ENCODE data around the gene RUSC1. TPM values are rescaled to one million over a fixed set of nuclear protein-coding genes. Genes with fewer than 3 reads are reported as not detected.

Gene RUSC1, protein sequence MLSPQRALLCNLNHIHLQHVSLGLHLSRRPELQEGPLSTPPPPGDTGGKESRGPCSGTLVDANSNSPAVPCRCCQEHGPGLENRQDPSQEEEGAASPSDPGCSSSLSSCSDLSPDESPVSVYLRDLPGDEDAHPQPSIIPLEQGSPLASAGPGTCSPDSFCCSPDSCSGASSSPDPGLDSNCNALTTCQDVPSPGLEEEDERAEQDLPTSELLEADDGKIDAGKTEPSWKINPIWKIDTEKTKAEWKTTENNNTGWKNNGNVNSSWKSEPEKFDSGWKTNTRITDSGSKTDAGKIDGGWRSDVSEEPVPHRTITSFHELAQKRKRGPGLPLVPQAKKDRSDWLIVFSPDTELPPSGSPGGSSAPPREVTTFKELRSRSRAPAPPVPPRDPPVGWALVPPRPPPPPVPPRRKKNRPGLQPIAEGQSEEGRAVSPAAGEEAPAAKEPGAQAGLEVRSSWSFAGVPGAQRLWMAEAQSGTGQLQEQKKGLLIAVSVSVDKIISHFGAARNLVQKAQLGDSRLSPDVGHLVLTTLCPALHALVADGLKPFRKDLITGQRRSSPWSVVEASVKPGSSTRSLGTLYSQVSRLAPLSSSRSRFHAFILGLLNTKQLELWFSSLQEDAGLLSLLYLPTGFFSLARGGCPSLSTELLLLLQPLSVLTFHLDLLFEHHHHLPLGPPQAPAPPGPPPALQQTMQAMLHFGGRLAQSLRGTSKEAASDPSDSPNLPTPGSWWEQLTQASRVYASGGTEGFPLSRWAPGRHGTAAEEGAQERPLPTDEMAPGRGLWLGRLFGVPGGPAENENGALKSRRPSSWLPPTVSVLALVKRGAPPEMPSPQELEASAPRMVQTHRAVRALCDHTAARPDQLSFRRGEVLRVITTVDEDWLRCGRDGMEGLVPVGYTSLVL
- total RNA-seq = 32.4 and 36.3 TPM in 2 replicates

DNA sequence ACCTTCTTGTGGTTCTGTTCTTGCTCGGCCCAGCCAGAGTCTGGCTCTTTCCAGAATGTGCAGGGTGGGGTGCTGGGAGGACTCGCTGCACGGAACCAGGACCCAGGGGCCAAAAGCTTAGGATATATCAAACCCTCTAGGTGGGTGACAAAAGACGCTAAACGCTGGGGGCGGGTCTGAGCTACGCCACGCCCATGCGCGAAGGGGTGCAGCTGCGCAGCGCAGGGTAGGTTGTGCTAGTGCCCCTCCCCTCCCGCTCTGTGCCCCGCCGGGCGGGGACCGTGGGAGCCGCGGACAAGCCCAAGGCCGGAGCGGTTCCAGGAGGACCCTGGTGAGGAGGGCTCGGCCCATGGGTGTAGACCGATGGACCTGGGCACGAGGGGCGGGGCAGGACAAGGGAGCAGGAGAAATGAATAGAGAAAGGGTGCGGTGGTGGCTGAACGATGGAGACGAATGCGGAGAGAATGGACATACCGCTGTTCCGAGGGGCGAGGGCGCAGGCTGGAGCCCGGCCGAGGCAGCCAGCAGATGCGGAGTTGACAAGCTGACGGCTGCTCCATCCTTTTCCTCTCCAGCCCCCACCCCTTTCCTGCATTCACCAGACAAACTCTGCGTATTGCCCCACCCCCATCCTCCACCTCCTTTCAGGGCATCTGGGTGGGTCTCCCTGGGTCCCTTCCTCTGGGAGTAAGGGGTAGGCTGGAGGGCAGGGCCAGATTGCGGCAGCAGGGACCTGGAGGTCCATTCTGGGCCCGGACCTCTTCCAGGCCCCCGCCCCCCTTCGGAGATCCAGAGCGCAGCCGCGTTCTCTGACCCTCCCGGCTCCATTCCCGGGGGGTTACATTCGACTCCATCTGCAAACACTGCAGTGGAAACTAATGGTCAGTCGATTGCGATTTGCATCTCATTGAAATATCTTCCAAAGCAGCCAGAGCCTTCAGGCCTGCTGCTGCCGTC, at the start of gene RUSC1:
TSS of gene RUSC1 (plus strand) at position 234 of the 957 bp plus-strand sequence. CDS start 880 bp downstream, outside the sequence.

DNA sequence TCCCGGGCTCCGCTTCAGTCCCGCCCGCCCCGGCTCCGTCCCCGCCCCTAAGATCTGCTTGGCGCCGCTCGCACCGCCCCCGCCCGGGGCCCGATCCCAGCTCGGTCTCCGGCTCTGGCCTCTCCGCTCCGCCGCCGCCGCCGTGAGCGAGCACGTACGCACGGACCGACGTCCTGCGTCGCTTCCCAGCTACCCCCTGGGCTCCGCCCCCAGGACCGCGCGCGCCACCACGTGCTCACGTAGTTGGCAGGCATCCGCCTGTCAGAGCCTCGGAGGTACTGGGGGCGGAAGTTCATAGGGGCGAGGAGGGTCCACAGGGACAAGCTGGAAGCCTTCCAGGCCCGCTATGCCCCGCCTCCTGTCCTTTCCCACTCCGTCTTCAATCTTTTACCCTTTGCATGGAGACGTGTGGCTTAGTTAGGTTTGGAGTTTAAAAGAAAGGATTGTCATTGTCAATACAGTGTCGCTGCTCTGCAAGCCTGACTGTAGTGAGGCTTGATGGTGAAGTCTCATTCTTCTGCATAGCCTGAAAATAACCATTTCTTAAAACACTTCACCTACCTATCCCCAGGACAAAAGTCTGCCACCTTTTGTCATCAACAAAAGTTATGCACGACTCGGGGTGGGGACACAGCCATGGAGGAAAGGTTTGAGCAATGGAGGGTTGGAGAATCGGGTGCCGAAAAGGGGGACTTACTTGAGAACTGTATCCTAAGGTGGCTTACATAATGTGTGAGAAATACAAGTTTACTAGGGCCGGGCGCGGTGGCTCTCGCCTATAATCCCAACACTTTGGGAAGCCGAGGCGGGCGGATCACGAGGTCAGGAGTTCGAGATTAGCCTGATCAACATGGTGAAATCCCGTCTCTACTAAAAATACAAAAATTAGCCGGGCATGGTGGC, 47.1 kb upstream of the RUSC1 start, which contains the start of gene CLK2:
TSS of gene CLK2 (minus strand) at position 162 of the 903 bp plus-strand sequence. CDS start 2,527 bp downstream, outside the sequence.

DNA sequence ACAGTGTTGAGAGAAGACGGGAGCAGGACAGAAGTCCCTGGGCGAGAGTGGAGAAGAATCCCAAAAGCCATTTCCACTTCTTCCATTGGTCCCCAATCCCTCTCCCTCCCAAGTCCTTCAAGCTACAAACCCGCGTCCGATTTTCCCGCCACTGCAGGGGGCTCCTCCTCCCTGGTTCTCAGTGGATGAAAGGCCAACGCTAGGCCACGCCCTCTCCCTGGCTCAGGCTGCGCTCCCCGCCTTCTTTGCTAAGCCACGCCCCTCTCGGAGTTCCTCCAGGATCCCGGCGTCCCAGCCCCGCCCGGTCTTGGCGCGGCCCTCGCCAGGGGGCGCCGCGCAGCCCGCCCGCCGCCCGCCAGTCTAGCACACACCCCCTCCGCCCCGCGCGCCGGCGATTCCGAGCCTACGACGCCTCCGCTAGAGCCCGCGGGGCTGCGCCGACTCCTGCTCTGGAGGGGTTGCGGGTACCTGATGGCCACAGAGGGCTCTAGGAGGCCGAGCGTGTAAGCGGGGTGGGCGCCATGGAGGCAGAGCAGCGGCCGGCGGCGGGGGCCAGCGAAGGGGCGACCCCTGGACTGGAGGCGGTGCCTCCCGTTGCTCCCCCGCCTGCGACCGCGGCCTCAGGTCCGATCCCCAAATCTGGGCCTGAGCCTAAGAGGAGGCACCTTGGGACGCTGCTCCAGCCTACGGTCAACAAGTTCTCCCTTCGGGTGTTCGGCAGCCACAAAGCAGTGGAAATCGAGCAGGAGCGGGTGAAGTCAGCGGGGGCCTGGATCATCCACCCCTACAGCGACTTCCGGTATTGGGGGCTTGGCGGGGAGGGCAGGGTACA, 43.4 kb upstream of the RUSC1 start, which contains the start of gene HCN3:
TSS of gene HCN3 (plus strand) at position 394 of the 832 bp plus-strand sequence. CDS start at position 522, 128 bp downstream.

DNA sequence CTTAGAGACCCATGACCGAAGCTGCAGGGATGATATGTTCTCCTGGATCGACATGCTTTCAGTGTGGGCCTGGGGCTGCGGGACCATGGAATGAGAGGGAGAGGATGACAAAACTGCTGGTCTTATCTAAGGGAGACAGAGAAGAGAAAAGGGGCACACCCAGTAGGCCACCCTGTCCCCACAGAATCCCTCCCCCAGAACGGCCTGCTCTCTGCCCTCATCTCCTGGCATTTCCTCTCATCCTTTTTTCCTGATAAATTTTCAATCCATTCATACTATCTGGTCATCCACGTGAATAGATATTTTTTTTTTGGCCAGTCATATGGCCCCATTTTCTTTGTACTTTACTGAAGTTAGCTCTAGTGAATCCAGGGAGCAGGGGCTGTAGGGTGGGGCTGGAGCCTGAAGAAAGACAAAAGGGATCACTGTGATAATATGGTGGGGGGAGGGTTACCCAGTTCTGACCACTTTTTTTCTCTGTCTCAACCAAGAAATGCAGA, 19.3 kb upstream of the RUSC1 start, which contains the start of gene PKLR:
TSS of gene PKLR (minus strand) at position 97 of the 500 bp plus-strand sequence. CDS start at position 54, 43 bp downstream.

DNA sequence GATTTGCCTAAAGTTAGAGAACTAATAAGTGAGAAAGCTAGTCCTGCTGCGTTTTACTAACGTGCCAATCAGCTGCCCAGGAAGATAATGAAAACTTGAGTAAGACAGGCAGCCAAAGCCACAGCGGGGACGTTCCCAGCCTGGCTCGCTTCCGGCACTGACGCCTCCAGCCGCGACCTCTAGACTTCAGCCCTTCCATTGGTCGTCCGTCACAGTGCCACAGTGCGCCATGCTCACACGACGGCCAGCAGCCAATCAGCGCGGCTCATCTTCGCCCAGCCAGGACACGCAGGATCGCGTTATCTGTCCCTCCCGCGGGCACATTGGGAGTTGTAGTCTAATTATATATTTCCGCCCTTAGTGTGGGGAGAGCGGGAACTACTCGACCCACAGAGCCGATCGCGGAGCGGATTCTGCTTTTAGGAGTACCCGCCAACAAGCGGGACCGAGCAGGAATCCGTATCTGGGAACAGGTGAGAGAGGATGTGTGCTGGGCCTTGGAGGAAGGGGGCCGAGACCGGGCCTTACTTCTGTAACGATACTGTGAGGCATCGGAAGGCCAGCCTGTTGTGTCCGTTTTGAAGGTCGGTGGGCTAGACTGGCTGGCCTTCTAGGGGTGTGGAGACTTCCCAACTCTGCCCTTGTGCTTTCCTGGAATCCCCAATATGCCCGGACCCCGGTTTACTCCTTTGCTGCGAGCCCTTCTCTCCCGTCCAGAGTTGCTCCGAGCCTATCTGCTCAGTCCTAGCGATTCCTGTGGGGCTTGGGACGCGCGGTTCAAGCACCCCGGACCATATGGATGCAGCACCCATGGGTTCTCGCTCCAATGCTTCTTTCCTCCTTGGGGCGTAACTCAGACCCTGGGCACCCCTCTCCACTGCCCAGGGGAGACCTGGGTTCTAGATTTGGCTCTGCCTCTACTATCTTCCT, 11.9 kb upstream of the RUSC1 start, which contains the start of gene FDPS:
TSS of gene FDPS (plus strand) at position 374 of the 930 bp plus-strand sequence. CDS start 924 bp downstream, outside the sequence.

Other genes starting within 250 kb of the RUSC1 start
- gene EFNA3, start 242.1 kb upstream of the RUSC1 start, total RNA-seq = 0.67 and 1.2 TPM in 2 replicates
- gene EFNA1, start 193.0 kb upstream of the RUSC1 start, total RNA-seq = 0.50 and 0.89 TPM in 2 replicates
- gene SLC50A1, start 185.0 kb upstream of the RUSC1 start, total RNA-seq = 39.2 and 53.4 TPM in 2 replicates
- gene DPM3, start 180.4 kb upstream of the RUSC1 start, total RNA-seq = 100 and 114 TPM in 2 replicates
- 207 and 218 TPM in 2 replicates for gene KRTCAP2, start 147.6 kb upstream of the RUSC1 start, total RNA-seq
- gene TRIM46, start 147.0 kb upstream of the RUSC1 start, total RNA-seq = 5.2 and 5.4 TPM in 2 replicates
- 10.1 and 11.9 TPM in 2 replicates for gene THBS3, start 113.0 kb upstream of the RUSC1 start, total RNA-seq
- 94.7 and 107 TPM in 2 replicates for gene MTX1, start 112.2 kb upstream of the RUSC1 start, total RNA-seq
- gene ENTREP3, start 65.4 kb upstream of the RUSC1 start, total RNA-seq = 27.8 and 27.9 TPM in 2 replicates
- 93.3 and 125 TPM in 2 replicates for gene SCAMP3, start 58.5 kb upstream of the RUSC1 start, total RNA-seq
- 19.3 and 22.4 TPM in 2 replicates for gene CLK2, start 47.4 kb upstream of the RUSC1 start, total RNA-seq
- 0.30 and 0.67 TPM in 2 replicates for gene HCN3, start 43.4 kb upstream of the RUSC1 start, total RNA-seq
- not detected in 2 replicates for gene PKLR, start 19.5 kb upstream of the RUSC1 start, total RNA-seq
- 901 and 953 TPM in 2 replicates for gene FDPS, start 12.0 kb upstream of the RUSC1 start, total RNA-seq
- 6.2 and 8.4 TPM in 2 replicates for gene ASH1L, start 241.9 kb downstream of the RUSC1 start, total RNA-seq

Measured in bronchus fibroblast of lung (primary cell).